Measurements from ENCODE around the gene IL17RA. TPM values are rescaled to one million over a fixed set of nuclear protein-coding genes. Genes with fewer than 3 reads are reported as not detected.

The IL17RA gene
- total and polyA plus RNA-seq, 2 donors from 2014 or later, result 4.2 to 26.8 TPM

GRCh38 chr22:17060126-17060525, 24.7 kb upstream of the IL17RA start:
- no peaks in the 10 kb centered on the region for H3K9me3 ChIP-seq (ENCODE audit: control insufficient read depth in 2 of 3, insufficient read depth in 1 of 3, low read length in 3 of 3)
- FAIRE-seq (no peak), DNase-seq (no peak)
- intact Hi-C loops (cut with DNase I), result no loop called here
- no peaks in the 10 kb centered on the region for H3K4me1 ChIP-seq (ENCODE audit: control insufficient read depth in 2 of 3, insufficient read depth in 2 of 3, low read depth in 1 of 3, low read length in 3 of 3)
- H3K4me3 ChIP-seq (ENCODE audit: low read length in 3 of 3), result no peak overlapping the region
- no peak for TF ChIP-seq CTCF (IDR thresholded peaks at IDR 0.05; ENCODE audit: borderline replicate concordance, extremely low read depth, insufficient read depth)
- H3K27ac ChIP-seq (ENCODE audit: low read depth in 2 of 2, low read length in 2 of 2), result no peak overlapping the region
- H3K9ac ChIP-seq (ENCODE audit: low read length in 3 of 3), result no peak overlapping the region
- no peaks in the 10 kb centered on the region for H3K27me3 ChIP-seq (ENCODE audit: control insufficient read depth, insufficient read depth, low read length)
- no peaks in the 10 kb centered on the region for H3K36me3 ChIP-seq (ENCODE audit: control insufficient read depth in 2 of 3, insufficient read depth in 3 of 3, low read length in 3 of 3)

GRCh38 chr22:17063411-17064106, 21.2 kb upstream of the IL17RA start:
- Histone ChIP-seq H3K4me1 (ENCODE audit: control insufficient read depth in 2 of 3, insufficient read depth in 2 of 3, low read depth in 1 of 3, low read length in 3 of 3) (no peaks in the 10 kb centered on the region), H3K27ac (ENCODE audit: low read depth in 2 of 2, low read length in 2 of 2) (no peak overlapping the region), H3K9ac (ENCODE audit: low read length in 3 of 3) (no peak overlapping the region), H3K27me3 (ENCODE audit: control insufficient read depth, insufficient read depth, low read length) (no peaks in the 10 kb centered on the region), H3K36me3 (ENCODE audit: control insufficient read depth in 2 of 3, insufficient read depth in 3 of 3, low read length in 3 of 3) (no peaks in the 10 kb centered on the region), H3K4me3 (ENCODE audit: low read length in 3 of 3) (no peak overlapping the region), H3K9me3 (ENCODE audit: control insufficient read depth in 2 of 3, insufficient read depth in 1 of 3, low read length in 3 of 3) (no peaks in the 10 kb centered on the region)
- no peak for TF ChIP-seq CTCF (IDR thresholded peaks at IDR 0.05; ENCODE audit: borderline replicate concordance, extremely low read depth, insufficient read depth)
- DNase-seq (peak in 2 of 5 donors; percentile 11 to 44), FAIRE-seq (no peak)
- intact Hi-C loops (cut with DNase I), result no loop called here

GRCh38 chr22:17064498-17065100, 20.2 kb upstream of the IL17RA start:
- no peak overlapping the region for H3K4me3 ChIP-seq (ENCODE audit: low read length in 3 of 3)
- H3K36me3 ChIP-seq (ENCODE audit: control insufficient read depth in 2 of 3, insufficient read depth in 3 of 3, low read length in 3 of 3), result no peaks in the 10 kb centered on the region
- DNase-seq (no peak), FAIRE-seq (no peak)
- H3K27me3 ChIP-seq (ENCODE audit: control insufficient read depth, insufficient read depth, low read length), result no peaks in the 10 kb centered on the region
- H3K4me1 ChIP-seq (ENCODE audit: control insufficient read depth in 2 of 3, insufficient read depth in 2 of 3, low read depth in 1 of 3, low read length in 3 of 3), result no peaks in the 10 kb centered on the region
- no peak overlapping the region for H3K9ac ChIP-seq (ENCODE audit: low read length in 3 of 3)
- H3K9me3 ChIP-seq (ENCODE audit: control insufficient read depth in 2 of 3, insufficient read depth in 1 of 3, low read length in 3 of 3), result no peaks in the 10 kb centered on the region
- no peak for TF ChIP-seq CTCF (IDR thresholded peaks at IDR 0.05; ENCODE audit: borderline replicate concordance, extremely low read depth, insufficient read depth)
- no peak overlapping the region for H3K27ac ChIP-seq (ENCODE audit: low read depth in 2 of 2, low read length in 2 of 2)
- intact Hi-C loops (cut with DNase I), result no loop called here

All from kidney (tissue), 14 donors.